GM12878 (cell line): Measurements from ENCODE around the gene TAF4.

Experiments
- MEF2A ChIP-seq: IDR thresholded peaks from 2 replicates; pipeline ENCODE4 v1.6.1; 2011; ENCODE audit warnings: low read depth, mild to moderate bottlenecking, low read length, moderate library complexity; ENCODE audit not compliant: insufficient read depth
- MYC ChIP-seq: IDR thresholded peaks from 2 replicates; pipeline ENCODE4 v1.6.1; 2011; ENCODE audit warnings: mild to moderate bottlenecking, low read length, moderate library complexity, inconsistent platforms; ENCODE audit not compliant: insufficient read depth, insufficient replicate concordance, insufficient read length, severe bottlenecking
- ZNF384 ChIP-seq: IDR thresholded peaks from 2 replicates; pipeline ENCODE4 v1.6.1; 2012; ENCODE audit warnings: low read depth, mild to moderate bottlenecking, low read length, improper control_type of control experiment, borderline replicate concordance
- TF ChIP-seq, protein P1 (sequence below), 3 experiments: IDR thresholded peaks in 2 of 3; conservative IDR thresholded peaks in 1 of 3; 2 replicates each; pipeline ENCODE4 v1.5.1; 2011; ENCODE audit warnings: low read depth in 3 of 3, low read length in 3 of 3, mild to moderate bottlenecking in 3 of 3, control low read depth in 2 of 3, moderate library complexity in 2 of 3, inconsistent platforms in 1 of 3, mixed read lengths in 1 of 3; ENCODE audit not compliant: control insufficient read depth in 2 of 3, insufficient read depth in 1 of 3; ENCODE audit errors: extremely low read depth in 1 of 3

DNA sequence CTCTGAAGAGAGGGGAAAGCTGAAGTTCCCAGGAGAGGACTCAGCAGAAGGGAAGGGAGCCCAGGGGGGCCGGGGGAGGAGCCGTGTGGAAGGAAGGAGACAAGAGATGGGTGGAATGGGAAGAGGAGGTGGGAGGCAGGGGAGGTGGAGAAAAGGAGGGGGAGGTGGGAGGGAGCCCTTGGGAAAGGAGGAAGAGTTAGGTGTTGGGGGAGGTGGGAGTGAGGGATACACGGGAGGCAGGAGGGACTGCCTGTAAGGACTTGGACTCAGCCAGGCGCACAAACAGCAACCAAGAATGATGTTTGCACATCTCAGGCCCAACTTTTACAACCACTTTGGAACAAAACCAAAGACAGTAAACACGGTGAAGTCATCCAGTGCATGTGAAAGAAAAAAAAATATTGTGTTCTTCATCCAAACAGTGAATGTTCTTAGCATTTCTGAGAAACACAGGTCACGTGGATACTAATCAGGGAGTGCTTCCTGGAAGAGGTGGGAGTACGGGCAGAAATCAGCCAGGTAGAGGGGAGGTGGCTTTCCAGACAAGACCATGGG is 39.2 kb upstream of the TAF4 start:
- TF ChIP-seq MYC: no peak
- TF ChIP-seq, protein P1, sequence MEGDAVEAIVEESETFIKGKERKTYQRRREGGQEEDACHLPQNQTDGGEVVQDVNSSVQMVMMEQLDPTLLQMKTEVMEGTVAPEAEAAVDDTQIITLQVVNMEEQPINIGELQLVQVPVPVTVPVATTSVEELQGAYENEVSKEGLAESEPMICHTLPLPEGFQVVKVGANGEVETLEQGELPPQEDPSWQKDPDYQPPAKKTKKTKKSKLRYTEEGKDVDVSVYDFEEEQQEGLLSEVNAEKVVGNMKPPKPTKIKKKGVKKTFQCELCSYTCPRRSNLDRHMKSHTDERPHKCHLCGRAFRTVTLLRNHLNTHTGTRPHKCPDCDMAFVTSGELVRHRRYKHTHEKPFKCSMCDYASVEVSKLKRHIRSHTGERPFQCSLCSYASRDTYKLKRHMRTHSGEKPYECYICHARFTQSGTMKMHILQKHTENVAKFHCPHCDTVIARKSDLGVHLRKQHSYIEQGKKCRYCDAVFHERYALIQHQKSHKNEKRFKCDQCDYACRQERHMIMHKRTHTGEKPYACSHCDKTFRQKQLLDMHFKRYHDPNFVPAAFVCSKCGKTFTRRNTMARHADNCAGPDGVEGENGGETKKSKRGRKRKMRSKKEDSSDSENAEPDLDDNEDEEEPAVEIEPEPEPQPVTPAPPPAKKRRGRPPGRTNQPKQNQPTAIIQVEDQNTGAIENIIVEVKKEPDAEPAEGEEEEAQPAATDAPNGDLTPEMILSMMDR (IDR thresholded peaks at IDR 0.05 in 2 of 3, conservative IDR thresholded peaks at IDR 0.05 in 1 of 3; ENCODE audit: control insufficient read depth in 2 of 3, extremely low read depth in 1 of 3, insufficient read depth in 1 of 3, low read depth in 3 of 3, low read length in 3 of 3): no peak
- no peak for TF ChIP-seq ZNF384
- no peak for TF ChIP-seq MEF2A
